SH-SY5Y (cell line): ENCODE data around the gene PRKCZ.

Source experiments
- GATA2 ChIP-seq: IDR thresholded peaks from 2 replicates; pipeline ENCODE4 v1.6.1; 2011; ENCODE audit warnings: mild to moderate bottlenecking, low read depth, low read length
- GATA3 ChIP-seq: IDR thresholded peaks from 2 replicates; pipeline ENCODE4 v1.6.1; 2011; ENCODE audit warnings: low read depth, mild to moderate bottlenecking, low read length, moderate library complexity

- TF ChIP-seq GATA2: no peak
- TF ChIP-seq GATA3: no peak
Observed at GRCh38 chr1:2097386-2098300, 47.4 kb downstream of the PRKCZ start.
